Activated CD4-positive, alpha-beta T cell treated with anti-CD3 and anti-CD28 coated beads for 4 hours (primary cell): ENCODE results near the gene PARN.
"Not testable (repeated sequence)": the region's sequence is repeated elsewhere in the genome, so short reads cannot be mapped to it uniquely, and the experiment has no call there.

Experiments used
- DNase-seq, 2 donors: peaks; one replicate each; pipeline ENCODE4 v3.0.0-alpha.2; 2020

Gene PARN

GRCh38 chr16:14460726-14461125, 169.3 kb downstream of the PARN start:
- DNase-seq = no peak

- DNase-seq = no peak
Observed at GRCh38 chr16:14458576-14458975, 171.5 kb downstream of the PARN start.

DNA sequence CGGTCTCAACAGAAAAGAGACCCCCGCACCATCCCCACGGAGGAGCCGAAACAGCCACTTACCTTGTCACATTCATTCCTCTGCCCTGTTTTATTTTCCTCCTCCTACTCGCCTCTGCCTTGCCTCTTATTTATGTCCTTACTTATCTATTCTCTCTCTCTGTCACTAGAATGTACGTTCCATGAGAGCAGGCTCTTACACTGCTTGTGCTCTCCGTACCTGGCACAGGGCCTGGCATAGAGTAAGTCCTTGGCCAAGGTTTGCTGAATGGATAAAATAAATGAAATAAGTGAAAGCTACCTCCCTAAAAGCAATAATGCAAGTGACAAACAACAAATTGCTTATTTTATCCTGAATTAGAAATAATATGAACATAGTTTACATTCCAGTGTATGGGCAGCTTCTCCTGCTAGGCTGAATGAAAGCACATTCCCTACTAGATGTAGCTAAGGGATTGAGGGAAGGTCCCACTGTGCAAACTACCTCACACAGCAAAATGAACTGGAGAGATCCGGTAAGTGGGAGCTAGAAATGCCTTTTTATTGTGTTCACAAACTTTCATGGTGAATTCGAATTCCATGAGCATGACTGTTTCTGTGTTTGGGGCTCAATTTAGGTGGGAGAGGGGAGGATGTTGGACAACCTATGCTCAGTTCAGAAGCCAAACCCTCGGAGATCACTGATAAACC, 173.1 kb downstream of the PARN start:
- DNase-seq = no peak

DNA sequence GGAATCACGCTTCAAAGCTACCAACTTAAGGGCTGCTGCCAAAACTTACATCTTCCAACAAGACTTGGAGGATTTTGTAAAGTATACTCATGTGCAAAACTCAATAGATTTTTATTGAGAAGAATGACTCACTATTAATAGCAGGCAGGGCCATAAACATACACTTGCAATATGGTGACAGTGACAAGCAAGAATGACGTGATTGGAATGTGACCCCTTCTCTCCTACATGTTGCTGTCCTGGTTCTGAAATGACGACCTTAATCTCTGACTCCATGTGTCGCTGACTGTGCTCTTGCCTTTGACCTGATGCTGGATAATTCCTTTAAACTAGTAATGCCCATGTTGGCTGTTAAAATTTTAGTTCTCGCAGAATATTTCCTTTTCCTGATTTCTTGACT, 174.5 kb downstream of the PARN start:
- no peak for DNase-seq

GRCh38 chr16:14454391-14454790, 175.7 kb downstream of the PARN start:
- DNase-seq = no peak

DNA sequence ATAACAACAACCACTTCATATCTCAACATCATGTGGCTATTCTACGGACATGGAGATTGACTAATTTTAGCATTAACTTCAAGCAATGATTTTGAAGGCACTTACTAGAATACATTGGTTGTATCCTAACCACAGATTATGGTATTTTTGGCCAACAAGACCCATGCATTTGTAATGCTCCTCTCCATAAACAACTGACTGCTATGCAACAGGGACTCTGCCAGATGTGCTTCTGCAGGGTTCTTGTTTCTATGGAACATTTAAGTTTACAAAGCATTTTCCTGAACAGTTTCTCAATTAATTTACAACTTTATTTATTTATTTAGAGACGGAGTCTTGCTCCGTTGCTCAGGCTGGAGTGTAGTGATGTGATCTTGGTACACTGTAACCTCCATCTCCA, 178.0 kb downstream of the PARN start:
- no peak for DNase-seq

GRCh38 chr16:14450846-14451245, 179.2 kb downstream of the PARN start:
- no peak for DNase-seq

DNA sequence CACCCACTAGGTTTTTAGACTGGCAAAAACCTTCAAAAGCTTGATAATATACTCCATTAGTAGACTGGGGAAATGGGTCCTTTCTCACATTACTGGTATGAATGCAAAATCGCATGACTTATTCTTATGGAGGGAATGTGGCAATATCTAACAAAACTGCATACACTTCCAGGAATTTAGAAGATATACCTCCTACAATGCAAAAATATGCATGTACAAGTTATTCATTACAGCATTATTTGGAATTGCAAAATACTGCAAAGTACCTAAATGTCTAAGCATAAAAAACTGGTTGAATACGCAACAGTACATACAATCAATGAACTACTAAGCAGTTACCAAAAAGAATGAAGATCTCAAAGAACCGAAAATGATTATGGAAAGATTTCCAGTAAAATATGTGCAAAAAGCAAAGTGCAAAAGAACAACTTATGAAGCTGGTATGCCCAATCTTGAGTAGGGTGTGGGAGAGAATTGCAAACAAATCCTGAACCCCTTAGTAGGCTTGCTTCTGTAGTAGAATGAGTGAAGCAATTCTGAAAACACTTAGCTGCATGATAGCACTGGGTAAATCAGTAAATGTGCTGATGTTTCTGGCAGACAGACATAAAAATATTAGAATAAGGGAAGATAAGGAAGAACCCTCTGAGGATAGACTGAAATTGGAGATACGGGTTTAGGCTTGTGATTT, 180.1 kb downstream of the PARN start:
- no peak for DNase-seq

- DNase-seq = no peak
Observed at GRCh38 chr16:14449334-14449733, 180.7 kb downstream of the PARN start.

GRCh38 chr16:14448879-14449278, 181.2 kb downstream of the PARN start:
- no peak for DNase-seq

DNA sequence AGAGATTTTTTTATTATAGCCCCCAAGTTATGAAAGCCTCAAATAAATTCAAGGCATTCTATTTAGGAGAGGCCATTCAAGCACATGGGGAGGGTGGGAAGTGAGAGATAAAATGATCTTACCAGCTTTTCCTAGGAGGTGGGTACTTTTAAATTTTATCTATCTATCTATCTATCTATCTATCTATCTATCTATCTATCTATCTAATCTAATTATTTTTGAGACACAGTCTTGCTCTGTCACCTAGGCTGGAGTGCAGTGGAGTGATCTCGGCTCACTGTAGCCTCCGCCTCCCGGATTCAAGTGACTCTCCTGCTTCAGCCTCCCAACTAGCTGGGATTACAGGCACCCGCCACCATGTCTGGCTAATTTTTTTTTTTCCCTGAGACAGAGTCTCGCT, 182.3 kb downstream of the PARN start:
- no peak for DNase-seq

- no peak for DNase-seq
Observed at GRCh38 chr16:14446796-14447195, 183.3 kb downstream of the PARN start.

GRCh38 chr16:14445937-14446715, 183.9 kb downstream of the PARN start:
- DNase-seq = no peak

DNA sequence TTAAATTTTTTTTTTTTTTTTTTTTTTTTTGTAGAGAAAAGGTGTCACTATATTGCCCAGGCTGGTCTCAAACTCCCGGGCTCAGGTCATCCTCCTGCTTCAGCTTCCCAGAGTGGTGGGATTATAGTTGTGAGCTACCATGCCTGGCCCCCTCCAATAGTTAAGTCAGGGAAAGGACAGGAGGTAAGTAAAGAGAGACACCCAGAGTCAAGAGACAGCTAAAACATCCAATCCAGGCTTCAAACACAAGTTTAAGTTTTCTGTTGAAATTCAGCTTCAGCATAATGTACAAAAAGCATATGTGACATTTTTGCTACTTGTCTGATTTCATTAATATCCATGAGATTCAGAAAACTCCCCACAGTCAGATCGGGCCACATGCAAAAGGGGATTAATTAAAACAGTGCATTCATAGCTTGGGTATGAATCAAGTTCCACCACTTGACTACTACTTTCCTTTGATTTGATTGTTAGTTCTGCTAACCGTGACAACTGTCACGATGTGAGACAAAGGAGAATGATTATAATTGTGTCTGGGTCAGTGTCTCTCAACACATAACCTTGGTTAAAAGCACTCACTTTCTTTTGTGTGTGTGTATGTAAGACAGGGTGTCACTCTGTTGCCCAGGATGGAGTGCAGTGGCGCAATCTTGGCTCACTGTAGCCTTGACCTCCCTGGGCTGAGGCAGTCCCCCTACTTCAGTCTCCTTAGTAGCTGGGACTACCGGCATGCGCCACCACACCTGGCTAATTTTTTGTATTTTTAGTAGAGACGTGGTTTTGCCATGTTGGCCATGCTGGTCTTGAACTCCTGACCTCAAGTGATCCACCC, 184.9 kb downstream of the PARN start:
- DNase-seq = no peak

- not testable (repeated sequence) for DNase-seq
Observed at GRCh38 chr16:14441533-14441932, 188.5 kb downstream of the PARN start.

DNA sequence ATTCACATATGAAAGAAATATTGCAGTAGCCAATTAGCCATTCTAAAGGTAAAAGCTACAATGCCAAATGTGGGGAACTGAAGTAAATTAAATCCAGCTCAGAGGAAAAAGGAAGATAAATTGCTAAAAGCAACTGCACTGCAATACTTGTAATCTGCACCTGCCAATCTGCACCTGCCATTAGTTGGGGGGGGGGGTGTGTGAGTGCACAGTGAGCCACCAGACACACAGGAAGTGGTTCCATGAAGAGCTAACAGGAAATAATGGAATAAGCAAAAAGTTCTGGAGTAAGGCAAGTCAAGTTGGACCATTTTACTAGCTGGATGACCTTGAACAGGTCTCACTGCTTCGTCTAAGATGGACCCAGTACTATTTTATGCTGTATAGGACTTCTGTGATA, 191.8 kb downstream of the PARN start:
- DNase-seq = no peak

GRCh38 chr16:14437426-14437825, 192.6 kb downstream of the PARN start:
- no peak for DNase-seq

GRCh38 chr16:14436401-14436955, 193.6 kb downstream of the PARN start:
- no peak for DNase-seq

- no peak for DNase-seq
Observed at GRCh38 chr16:14434860-14435259, 195.2 kb downstream of the PARN start.

- DNase-seq = not testable (repeated sequence)
Observed at GRCh38 chr16:14428971-14429637, 201.0 kb downstream of the PARN start.

- no peak for DNase-seq
Observed at GRCh38 chr16:14428043-14428442, 202.0 kb downstream of the PARN start.

GRCh38 chr16:14427371-14427948, 202.6 kb downstream of the PARN start:
- no peak for DNase-seq
